IMR-90 (cell line): ENCODE data around the gene WDR62.

ENCODE experiments used
- BHLHE40 ChIP-seq: fragments of 150-350 bp; IDR thresholded peaks from 2 replicates; pipeline ENCODE4 v1.6.1; 2016; ENCODE audit warnings: mild to moderate bottlenecking, low read depth, low read length
- CEBPB ChIP-seq: IDR thresholded peaks from 2 replicates; pipeline ENCODE4 v1.6.1; 2012; ENCODE audit warnings: low read depth, low read length, improper control_type of control experiment
- FOS ChIP-seq: fragments of 150-350 bp; IDR thresholded peaks from 2 replicates; pipeline ENCODE4 v1.6.1; 2016; ENCODE audit warnings: low read depth, low read length
- MAFK ChIP-seq: IDR thresholded peaks from 2 replicates; pipeline ENCODE4 v1.6.1; 2012; ENCODE audit warnings: low read depth, low read length, improper control_type of control experiment
- MXI1 ChIP-seq: IDR thresholded peaks from 2 replicates; pipeline ENCODE4 v1.6.1; 2012; ENCODE audit warnings: low read depth, mild to moderate bottlenecking, low read length, moderate library complexity, borderline replicate concordance
- POLR2A ChIP-seq: IDR thresholded peaks from 2 replicates; pipeline ENCODE4 v1.6.1; 2012; ENCODE audit warnings: mild to moderate bottlenecking, low read depth, low read length
- RAD21 ChIP-seq: IDR thresholded peaks from 2 replicates; pipeline ENCODE4 v1.6.1; 2012; ENCODE audit warnings: low read length, improper control_type of control experiment
- RFX5 ChIP-seq: IDR thresholded peaks from 2 replicates; pipeline ENCODE4 v1.8.0; 2012; ENCODE audit warnings: low read depth, mild to moderate bottlenecking, low read length, moderate library complexity
- SMC3 ChIP-seq: fragments of 150-350 bp; IDR thresholded peaks from 2 replicates; pipeline ENCODE4 v1.6.1; 2016; ENCODE audit warnings: low read depth, mild to moderate bottlenecking, antibody characterized with exemption, low read length, moderate library complexity
- TF ChIP-seq, protein P1 (sequence below): conservative IDR thresholded peaks from 2 replicates; pipeline ENCODE4 v1.5.1; 2012; ENCODE audit warnings: mild to moderate bottlenecking, low read depth, low read length, improper control_type of control experiment
- TF ChIP-seq, protein P2 (sequence below): fragments of 150-350 bp; IDR thresholded peaks from 2 replicates; pipeline ENCODE4 v1.6.1; 2016; ENCODE audit warnings: low read depth, mild to moderate bottlenecking, low read length, moderate library complexity, borderline replicate concordance

DNA sequence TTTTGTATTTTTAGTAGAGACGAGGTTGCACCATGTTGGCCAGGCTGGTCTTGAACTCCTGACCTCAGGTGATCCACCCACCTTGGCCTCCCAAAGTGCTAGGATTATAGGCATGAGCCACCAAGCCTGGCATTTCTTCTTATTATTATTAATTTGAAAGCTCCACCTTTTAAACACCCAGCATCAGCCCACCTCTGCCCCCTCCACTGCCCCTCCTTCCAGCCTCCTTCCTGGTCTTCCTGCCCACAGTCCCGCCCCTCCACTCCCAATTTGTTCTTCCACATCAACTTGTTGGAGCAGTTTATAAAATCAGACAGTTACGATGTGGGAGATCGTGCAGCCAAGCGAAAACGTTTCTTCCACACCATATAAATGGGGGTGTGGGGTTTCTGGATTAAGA lies 14.2 kb upstream of the WDR62 start:
- TF ChIP-seq RAD21, result no peak
- TF ChIP-seq, protein P1, sequence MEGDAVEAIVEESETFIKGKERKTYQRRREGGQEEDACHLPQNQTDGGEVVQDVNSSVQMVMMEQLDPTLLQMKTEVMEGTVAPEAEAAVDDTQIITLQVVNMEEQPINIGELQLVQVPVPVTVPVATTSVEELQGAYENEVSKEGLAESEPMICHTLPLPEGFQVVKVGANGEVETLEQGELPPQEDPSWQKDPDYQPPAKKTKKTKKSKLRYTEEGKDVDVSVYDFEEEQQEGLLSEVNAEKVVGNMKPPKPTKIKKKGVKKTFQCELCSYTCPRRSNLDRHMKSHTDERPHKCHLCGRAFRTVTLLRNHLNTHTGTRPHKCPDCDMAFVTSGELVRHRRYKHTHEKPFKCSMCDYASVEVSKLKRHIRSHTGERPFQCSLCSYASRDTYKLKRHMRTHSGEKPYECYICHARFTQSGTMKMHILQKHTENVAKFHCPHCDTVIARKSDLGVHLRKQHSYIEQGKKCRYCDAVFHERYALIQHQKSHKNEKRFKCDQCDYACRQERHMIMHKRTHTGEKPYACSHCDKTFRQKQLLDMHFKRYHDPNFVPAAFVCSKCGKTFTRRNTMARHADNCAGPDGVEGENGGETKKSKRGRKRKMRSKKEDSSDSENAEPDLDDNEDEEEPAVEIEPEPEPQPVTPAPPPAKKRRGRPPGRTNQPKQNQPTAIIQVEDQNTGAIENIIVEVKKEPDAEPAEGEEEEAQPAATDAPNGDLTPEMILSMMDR, result no peak
- TF ChIP-seq RFX5, result no peak
- no peak for TF ChIP-seq POLR2A
- TF ChIP-seq, protein P2, sequence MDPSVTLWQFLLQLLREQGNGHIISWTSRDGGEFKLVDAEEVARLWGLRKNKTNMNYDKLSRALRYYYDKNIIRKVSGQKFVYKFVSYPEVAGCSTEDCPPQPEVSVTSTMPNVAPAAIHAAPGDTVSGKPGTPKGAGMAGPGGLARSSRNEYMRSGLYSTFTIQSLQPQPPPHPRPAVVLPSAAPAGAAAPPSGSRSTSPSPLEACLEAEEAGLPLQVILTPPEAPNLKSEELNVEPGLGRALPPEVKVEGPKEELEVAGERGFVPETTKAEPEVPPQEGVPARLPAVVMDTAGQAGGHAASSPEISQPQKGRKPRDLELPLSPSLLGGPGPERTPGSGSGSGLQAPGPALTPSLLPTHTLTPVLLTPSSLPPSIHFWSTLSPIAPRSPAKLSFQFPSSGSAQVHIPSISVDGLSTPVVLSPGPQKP, result no peak
- TF ChIP-seq MXI1, result no peak
- TF ChIP-seq SMC3, result no peak
- TF ChIP-seq BHLHE40, result no peak
- TF ChIP-seq FOS, result no peak
- TF ChIP-seq CEBPB, result no peak
- TF ChIP-seq MAFK, result no peak
